Ureter (tissue), 1 donor: ENCODE results near the gene DAZL. TPM values are rescaled to one million over a fixed set of nuclear protein-coding genes. Genes with fewer than 3 reads are reported as not detected.
"Not testable (repeated sequence)": the region's sequence is repeated elsewhere in the genome, so short reads cannot be mapped to it uniquely, and the experiment has no call there.

Experiments used
- DNase-seq: peaks from one replicate; pipeline ENCODE4 v3.0.0-alpha.2; 2020; ENCODE audit warnings: low spot score
- total RNA-seq: library from RNA; stranded (reverse); gene quantifications from one replicate; pipeline ENCODE4 v1.2.4, GENCODE V29; 2023
- donor health status: DM: yes; HTN: yes; CAD: no.

DAZL gene
- not detected for total RNA-seq

- no peak for DNase-seq
These were observed at the start of gene DAZL for GRCh38 chr3:16604887-16605602. Gene DAZL, minus strand, starts transcription at chr3:16605423. Its CDS starts 218 bp downstream, at chr3:16605205.

- DNase-seq: no peak
These were observed 49.8 kb upstream of the DAZL start for GRCh38 chr3:16654976-16655375.

GRCh38 chr3:16653712-16654111 lies 48.5 kb upstream of the DAZL start:
- no peak for DNase-seq

- no peak for DNase-seq
These were observed 42.4 kb upstream of the DAZL start for GRCh38 chr3:16647668-16648067.

- DNase-seq: no peak
These were observed 34.6 kb upstream of the DAZL start for GRCh38 chr3:16639806-16640205.

- DNase-seq: no peak
These were observed 28.7 kb upstream of the DAZL start for GRCh38 chr3:16633948-16634347.

GRCh38 chr3:16632395-16632794 lies 27.2 kb upstream of the DAZL start:
- DNase-seq: no peak

- DNase-seq: no peak
These were observed 13.5 kb upstream of the DAZL start for GRCh38 chr3:16618721-16619120.

GRCh38 chr3:16617155-16617554 lies 11.9 kb upstream of the DAZL start:
- DNase-seq: not testable (repeated sequence)

GRCh38 chr3:16616083-16616482 lies 10.9 kb upstream of the DAZL start:
- DNase-seq: no peak

GRCh38 chr3:16614033-16615031 lies 9.1 kb upstream of the DAZL start:
- no peak for DNase-seq

GRCh38 chr3:16609927-16610580 lies 4.8 kb upstream of the DAZL start:
- no peak for DNase-seq

GRCh38 chr3:16608816-16609215 lies 3.6 kb upstream of the DAZL start:
- DNase-seq: no peak

GRCh38 chr3:16607718-16608117 lies 2.5 kb upstream of the DAZL start:
- no peak for DNase-seq

GRCh38 chr3:16606398-16606797 lies 1.2 kb upstream of the DAZL start:
- no peak for DNase-seq

GRCh38 chr3:16605966-16606365 lies 743 bp upstream of the DAZL start:
- DNase-seq: no peak

GRCh38 chr3:16604433-16604832 lies 790 bp downstream of the DAZL start:
- no peak for DNase-seq

- DNase-seq: no peak
These were observed 3.7 kb downstream of the DAZL start for GRCh38 chr3:16601537-16602005.

GRCh38 chr3:16600780-16601536 lies 4.3 kb downstream of the DAZL start:
- peak; percentile 81 for DNase-seq

GRCh38 chr3:16599694-16600093 lies 5.5 kb downstream of the DAZL start:
- no peak for DNase-seq

GRCh38 chr3:16596352-16597032 lies 8.7 kb downstream of the DAZL start:
- no peak for DNase-seq
